Vagina (tissue), 2 donors: ENCODE measurements around the gene NES. TPM values are rescaled to one million over a fixed set of nuclear protein-coding genes. Genes with fewer than 3 reads are reported as not detected.

ENCODE experiments used
- DNase-seq, 2 donors: peaks; one replicate each; pipeline ENCODE4 v3.0.0-alpha.2; 2017; ENCODE audit errors: extremely low spot score in 2 of 2
- H3K27ac ChIP-seq: fragments of 200-600 bp; sonication (generic); one replicate; pipeline ENCODE4 v1.5.1; 2019
- H3K27me3 ChIP-seq: fragments of 200-600 bp; sonication (generic); one replicate; pipeline ENCODE4 v1.5.1; 2019
- H3K36me3 ChIP-seq, 2 donors: fragments of 200-600 bp; sonication (generic); one replicate each; pipeline ENCODE4 v1.5.1; 2017 to 2019
- H3K4me1 ChIP-seq: fragments of 200-600 bp; sonication (generic); one replicate; pipeline ENCODE4 v1.5.1; 2019
- H3K4me3 ChIP-seq, 2 donors: fragments of 200-600 bp; sonication (generic); 1 replicate in 1 of 2; 2 replicates in 1 of 2; pipeline ENCODE4 v1.5.1; 2016 to 2019
- H3K9me3 ChIP-seq: fragments of 200-600 bp; sonication (generic); one replicate; pipeline ENCODE4 v1.5.1; 2019
- CTCF ChIP-seq, 3 experiments: fragments of 450-650 bp in 2 of 3; fragments of 200-600 bp in 1 of 3; sonication (generic) in 1 of 3; IDR thresholded peaks; one replicate each; pipeline ENCODE4 v1.5.1; 2017 to 2019; ENCODE audit warnings: antibody characterized with exemption in 3 of 3, mild to moderate bottlenecking in 2 of 3, moderate library complexity in 2 of 3
- POLR2A ChIP-seq, 2 donors: fragments of 450-650 bp; IDR thresholded peaks; one replicate each; pipeline ENCODE4 v1.6.1; 2017; ENCODE audit warnings: antibody characterized with exemption in 2 of 2, mild to moderate bottlenecking in 2 of 2, moderate library complexity in 2 of 2
- POLR2AphosphoS5 ChIP-seq, 2 donors: sonication (generic); formaldehyde crosslinking; IDR thresholded peaks; one replicate each; pipeline ENCODE4 v1.9.0; 2017; ENCODE audit warnings: antibody characterized with exemption in 2 of 2, mild to moderate bottlenecking in 2 of 2, low read depth in 1 of 2; ENCODE audit not compliant: insufficient read depth in 1 of 2
- intact Hi-C: fragments of 100-400 bp; cut with DNase I; formaldehyde crosslinking; loops from one replicate; pipeline ENCODE4 v1.15.1; 2023
- total RNA-seq: library from RNA; depleted of rRNA; stranded (reverse); fragments of >200 nt; gene quantifications from one replicate; pipeline ENCODE4 v1.2.3, GENCODE V29; 2016

NES gene
- total RNA-seq, 1 donor from 2014 or later = 16.0 TPM

- H3K4me3 ChIP-seq = no peak overlapping the region
- intact Hi-C loops = no loop called here
- H3K4me1 ChIP-seq = peaks cover 71% of the 10 kb centered on the region
- no peaks in the 10 kb centered on the region for H3K27me3 ChIP-seq
- H3K9me3 ChIP-seq = no peaks in the 10 kb centered on the region
- H3K27ac ChIP-seq = peak overlapping the region; percentile 95
- no peaks in the 10 kb centered on the region for H3K36me3 ChIP-seq
- no peak for DNase-seq
- TF ChIP-seq POLR2AphosphoS5 (IDR thresholded peaks at IDR 0.05; ENCODE audit: insufficient read depth in 1 of 2, low read depth in 1 of 2) (no peak), POLR2A (IDR thresholded peaks at IDR 0.05) (no peak)
Observed at GRCh38 chr1:156711011-156711817, 34.0 kb upstream of the NES start.

- Histone ChIP-seq H3K27me3 (no peaks in the 10 kb centered on the region), H3K9me3 (no peaks in the 10 kb centered on the region), H3K27ac (peak overlapping the region; percentile 95), H3K4me3 (no peak overlapping the region), H3K4me1 (peaks cover 84% of the 10 kb centered on the region), H3K36me3 (no peaks in the 10 kb centered on the region)
- peak; percentile 33 to 37 for TF ChIP-seq POLR2AphosphoS5 (IDR thresholded peaks at IDR 0.05; ENCODE audit: insufficient read depth in 1 of 2, low read depth in 1 of 2)
- no peak for TF ChIP-seq CTCF (IDR thresholded peaks at IDR 0.05)
- no peak for TF ChIP-seq POLR2A (IDR thresholded peaks at IDR 0.05)
- intact Hi-C loops = no loop called here
- DNase-seq = peak in 1 of 2 donors; percentile 96
Observed at GRCh38 chr1:156709757-156710489, 32.7 kb upstream of the NES start.

GRCh38 chr1:156709031-156709430 lies 31.8 kb upstream of the NES start:
- H3K27ac ChIP-seq = peak overlapping the region; percentile 95
- H3K27me3 ChIP-seq = no peaks in the 10 kb centered on the region
- no peaks in the 10 kb centered on the region for H3K9me3 ChIP-seq
- no peaks in the 10 kb centered on the region for H3K36me3 ChIP-seq
- intact Hi-C loops = no loop called here
- no peak overlapping the region for H3K4me3 ChIP-seq
- DNase-seq = no peak
- peaks cover 93% of the 10 kb centered on the region for H3K4me1 ChIP-seq
- no peak for TF ChIP-seq POLR2AphosphoS5 (IDR thresholded peaks at IDR 0.05; ENCODE audit: insufficient read depth in 1 of 2, low read depth in 1 of 2)
- no peak for TF ChIP-seq POLR2A (IDR thresholded peaks at IDR 0.05)
- no peak for TF ChIP-seq CTCF (IDR thresholded peaks at IDR 0.05)

GRCh38 chr1:156708218-156708661 lies 31.0 kb upstream of the NES start:
- Histone ChIP-seq H3K9me3 (no peaks in the 10 kb centered on the region), H3K27ac (peak overlapping the region; percentile 95), H3K4me3 (no peak overlapping the region), H3K36me3 (no peaks in the 10 kb centered on the region), H3K27me3 (no peaks in the 10 kb centered on the region), H3K4me1 (peaks cover 100% of the 10 kb centered on the region)
- intact Hi-C loops = no loop called here
- TF ChIP-seq POLR2AphosphoS5 (IDR thresholded peaks at IDR 0.05; ENCODE audit: insufficient read depth in 1 of 2, low read depth in 1 of 2) (no peak), CTCF (IDR thresholded peaks at IDR 0.05) (no peak), POLR2A (IDR thresholded peaks at IDR 0.05) (no peak)
- DNase-seq = no peak

GRCh38 chr1:156707417-156708217 lies 30.4 kb upstream of the NES start:
- Histone ChIP-seq H3K36me3 (no peaks in the 10 kb centered on the region), H3K27ac (peak overlapping the region; percentile 95), H3K4me3 (no peak overlapping the region), H3K27me3 (no peaks in the 10 kb centered on the region), H3K9me3 (no peaks in the 10 kb centered on the region), H3K4me1 (peaks cover 99% of the 10 kb centered on the region)
- TF ChIP-seq POLR2AphosphoS5 (IDR thresholded peaks at IDR 0.05; ENCODE audit: insufficient read depth in 1 of 2, low read depth in 1 of 2) (peak; percentile 4 to 68), CTCF (IDR thresholded peaks at IDR 0.05) (no peak), POLR2A (IDR thresholded peaks at IDR 0.05) (no peak)
- intact Hi-C loops = no loop called here
- no peak for DNase-seq
